Stimulated activated CD8-positive, alpha-beta memory T cell treated with anti-CD3 and anti-CD28 coated beads, Interleukin-4, amount 100 ng/mL, for 4 hours (primary cell): ENCODE data around the gene MAGI2.

ENCODE experiments used
- DNase-seq, 2 donors: peaks; one replicate each; pipeline ENCODE4 v3.0.0-alpha.2; 2020; ENCODE audit warnings: low read depth in 2 of 2, low spot score in 1 of 2

Gene MAGI2

GRCh38 chr7:79272938-79273337 is 180.5 kb downstream of the MAGI2 start:
- no peak for DNase-seq

- DNase-seq, result no peak
Observed at GRCh38 chr7:79272066-79272669, 181.3 kb downstream of the MAGI2 start.

GRCh38 chr7:79268730-79269129 is 184.7 kb downstream of the MAGI2 start:
- no peak for DNase-seq

GRCh38 chr7:79258826-79259225 is 194.6 kb downstream of the MAGI2 start:
- no peak for DNase-seq

- no peak for DNase-seq
Observed at GRCh38 chr7:79257959-79258358, 195.5 kb downstream of the MAGI2 start.

GRCh38 chr7:79245623-79246249 is 207.7 kb downstream of the MAGI2 start:
- DNase-seq, result no peak

GRCh38 chr7:79244482-79244881 is 209.0 kb downstream of the MAGI2 start:
- DNase-seq, result no peak

GRCh38 chr7:79241288-79242060 is 212.0 kb downstream of the MAGI2 start:
- DNase-seq, result no peak

GRCh38 chr7:79240413-79240812 is 213.1 kb downstream of the MAGI2 start:
- no peak for DNase-seq

- DNase-seq, result no peak
Observed at GRCh38 chr7:79236352-79237028, 217.0 kb downstream of the MAGI2 start.

- DNase-seq, result no peak
Observed at GRCh38 chr7:79227044-79227443, 226.4 kb downstream of the MAGI2 start.

GRCh38 chr7:79221211-79221610 is 232.3 kb downstream of the MAGI2 start:
- no peak for DNase-seq

GRCh38 chr7:79217976-79218626 is 235.4 kb downstream of the MAGI2 start:
- no peak for DNase-seq

GRCh38 chr7:79217468-79217867 is 236.0 kb downstream of the MAGI2 start:
- no peak for DNase-seq

- DNase-seq, result no peak
Observed at GRCh38 chr7:79216236-79216635, 237.2 kb downstream of the MAGI2 start.

GRCh38 chr7:79212334-79212733 is 241.1 kb downstream of the MAGI2 start:
- DNase-seq, result no peak

- DNase-seq, result no peak
Observed at GRCh38 chr7:79211724-79212123, 241.7 kb downstream of the MAGI2 start.

GRCh38 chr7:79199961-79200360 is 253.5 kb downstream of the MAGI2 start:
- DNase-seq, result no peak

GRCh38 chr7:79199266-79199665 is 254.2 kb downstream of the MAGI2 start:
- no peak for DNase-seq

- DNase-seq, result no peak
Observed at GRCh38 chr7:79185605-79186004, 267.9 kb downstream of the MAGI2 start.

- DNase-seq, result no peak
Observed at GRCh38 chr7:79182283-79182682, 271.2 kb downstream of the MAGI2 start.
